HG02759 (cell line): ENCODE results near the gene CRYGB.
"Not testable (repeated sequence)": the region's sequence is repeated elsewhere in the genome, so short reads cannot be mapped to it uniquely, and the experiment has no call there.

Experiments
- ATAC-seq: cut with Tn5 transposase; IDR thresholded peaks from one replicate; pipeline ENCODE4 v1.9.1; 2021; ENCODE audit warnings: mild to moderate bottlenecking, moderate library complexity; ENCODE audit not compliant: unreplicated experiment

CRYGB gene

GRCh38 chr2:208150956-208151355 is 5.0 kb upstream of the CRYGB start:
- no peak for ATAC-seq

- no peak for ATAC-seq
Measured at GRCh38 chr2:208150094-208150493, 4.1 kb upstream of the CRYGB start.

GRCh38 chr2:208148803-208149202 is 2.8 kb upstream of the CRYGB start:
- ATAC-seq, result no peak

- ATAC-seq, result no peak
Measured at GRCh38 chr2:208147759-208148158, 1.8 kb upstream of the CRYGB start.

- no peak for ATAC-seq
Measured at GRCh38 chr2:208147008-208147407, 1.1 kb upstream of the CRYGB start.

GRCh38 chr2:208142925-208143799 is 2.8 kb downstream of the CRYGB start:
- ATAC-seq, result no peak

GRCh38 chr2:208142240-208142924 is 3.6 kb downstream of the CRYGB start:
- no peak for ATAC-seq

- no peak for ATAC-seq
Measured at GRCh38 chr2:208139447-208139846, 6.5 kb downstream of the CRYGB start.

- not testable (repeated sequence) for ATAC-seq
Measured at GRCh38 chr2:208138334-208138733, 7.6 kb downstream of the CRYGB start.

- no peak for ATAC-seq
Measured at GRCh38 chr2:208136716-208137094, 9.3 kb downstream of the CRYGB start.

- ATAC-seq, result no peak
Measured at GRCh38 chr2:208135794-208136715, 9.9 kb downstream of the CRYGB start.

- no peak for ATAC-seq
Measured at GRCh38 chr2:208134928-208135586, 10.9 kb downstream of the CRYGB start.

- ATAC-seq, result no peak
Measured at GRCh38 chr2:208130712-208131110, 15.2 kb downstream of the CRYGB start.

- ATAC-seq, result no peak
Measured at GRCh38 chr2:208129744-208130711, 15.9 kb downstream of the CRYGB start, which contains the start of gene CRYGC. Gene CRYGC (minus strand): TSS chr2:208129828. CDS start chr2:208129792, 36 bp downstream.

- no peak for ATAC-seq
Measured at GRCh38 chr2:208128136-208128535, 17.8 kb downstream of the CRYGB start.

GRCh38 chr2:208127090-208127489 is 18.9 kb downstream of the CRYGB start:
- no peak for ATAC-seq

GRCh38 chr2:208125251-208125650 is 20.7 kb downstream of the CRYGB start:
- ATAC-seq, result no peak

GRCh38 chr2:208124013-208124715 is 21.8 kb downstream of the CRYGB start, which contains the start of gene CRYGD:
Gene CRYGD (minus strand): TSS chr2:208124524. CDS start chr2:208124473, 51 bp downstream.
- not testable (repeated sequence) for ATAC-seq

GRCh38 chr2:208122248-208122647 is 23.7 kb downstream of the CRYGB start:
- ATAC-seq, result no peak
